ES-I3 (cell line): Measurements from ENCODE around the gene PLIN3.
"Not testable (repeated sequence)": the region's sequence is repeated elsewhere in the genome, so short reads cannot be mapped to it uniquely, and the experiment has no call there.

Experiments
- H3K36me3 ChIP-seq: 2 replicates; pipeline ENCODE4 v1.6.1; 2013; ENCODE audit warnings: mild to moderate bottlenecking, low read length, control low read depth, moderate library complexity; ENCODE audit not compliant: insufficient read depth
- H3K4me1 ChIP-seq: 2 replicates; pipeline ENCODE4 v1.6.1; 2013; ENCODE audit warnings: mild to moderate bottlenecking, control low read depth, low read length; ENCODE audit not compliant: insufficient read depth
- H3K9ac ChIP-seq: 2 replicates; pipeline ENCODE4 v1.6.1; 2013; ENCODE audit warnings: low read depth, mild to moderate bottlenecking, low read length, moderate library complexity
- H3K9me3 ChIP-seq: 2 replicates; pipeline ENCODE4 v1.6.1; 2013; ENCODE audit warnings: mild to moderate bottlenecking, low read length, moderate library complexity; ENCODE audit not compliant: control insufficient read depth, insufficient read depth

Gene PLIN3

DNA sequence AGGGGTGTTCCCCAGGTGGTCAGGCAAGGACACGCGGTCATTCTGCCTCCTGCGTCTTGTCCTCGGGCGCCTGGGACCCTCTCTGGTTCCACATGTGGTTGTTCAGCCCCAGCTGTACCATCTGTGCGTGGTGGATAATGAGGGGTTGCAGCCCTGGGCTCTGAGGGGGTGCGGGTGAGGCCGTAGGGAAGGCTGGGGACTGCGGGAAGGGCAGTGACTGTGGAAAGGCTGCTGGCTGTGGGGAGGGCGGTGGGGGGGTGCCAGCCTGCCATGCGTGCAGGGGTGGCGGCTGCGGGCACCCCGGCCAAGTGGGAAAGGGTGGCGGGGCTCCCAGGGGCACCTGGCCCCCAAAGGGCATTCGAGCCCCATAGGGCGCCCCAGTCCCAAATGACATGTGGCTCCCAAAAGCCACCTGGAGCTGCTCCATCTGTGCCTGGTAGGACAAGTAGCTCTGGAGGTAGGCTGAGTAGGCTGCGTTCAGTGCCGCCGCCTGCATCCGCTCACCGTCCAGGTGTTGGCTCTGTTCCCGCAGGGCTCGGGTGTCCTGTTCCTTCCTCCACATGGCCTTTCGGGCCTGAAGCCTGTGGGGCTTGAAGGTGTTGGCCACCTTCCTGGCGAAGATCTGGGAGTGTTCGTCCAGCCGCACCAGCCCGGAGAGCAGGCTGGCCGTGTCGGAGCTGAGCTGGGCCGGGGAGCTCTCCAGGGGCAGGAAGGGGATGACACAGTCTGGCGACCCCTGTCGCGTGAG, 51.1 kb downstream of the PLIN3 start:
- Histone ChIP-seq H3K9ac (no peak overlapping the region), H3K4me1 (no peaks in the 10 kb centered on the region), H3K9me3 (no peaks in the 10 kb centered on the region)

DNA sequence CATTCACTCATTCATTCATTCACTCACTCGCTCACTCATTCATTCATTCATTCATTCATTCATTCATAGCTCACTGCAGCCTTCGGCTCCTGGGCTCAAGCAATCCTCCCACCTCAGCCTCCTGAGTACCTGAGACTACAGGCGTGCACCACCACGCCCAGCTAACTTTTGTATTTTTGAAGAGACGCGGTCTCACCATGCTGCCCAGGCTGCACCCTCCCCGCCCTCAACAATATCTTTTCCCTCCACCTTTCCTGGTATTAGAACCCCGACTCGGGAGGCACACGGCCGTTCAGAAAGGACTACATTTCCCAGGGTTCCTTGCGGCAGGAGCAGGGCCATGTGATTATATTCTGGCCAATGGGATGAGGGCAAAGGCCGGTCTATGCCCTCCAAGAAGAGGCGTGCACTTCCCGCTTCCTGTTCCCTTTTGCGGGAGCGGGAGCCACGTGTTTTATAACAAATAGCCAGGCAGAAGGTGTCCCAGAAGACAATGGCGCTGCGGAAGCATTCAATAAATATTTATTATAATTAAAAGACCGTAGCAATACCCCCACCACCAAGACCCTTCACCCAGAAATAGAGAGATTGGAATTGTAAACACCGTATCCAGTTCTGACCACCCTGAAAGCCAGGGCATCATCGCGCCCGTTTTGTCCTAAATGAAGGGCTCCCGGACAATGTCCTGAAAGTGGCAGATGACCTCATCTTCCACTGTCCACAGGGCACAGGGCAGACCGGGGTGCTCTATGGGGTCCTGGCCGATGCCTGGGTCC, 51.9 kb downstream of the PLIN3 start:
- Histone ChIP-seq H3K9me3 (no peaks in the 10 kb centered on the region), H3K9ac (no peak overlapping the region; the same call in 1 of the 2 replicates), H3K36me3 (no peaks in the 10 kb centered on the region), H3K4me1 (no peaks in the 10 kb centered on the region)

More for the DNA sequence above, 51.1 kb downstream of the PLIN3 start:
- H3K36me3 ChIP-seq = no peaks in the 10 kb centered on the region

DNA sequence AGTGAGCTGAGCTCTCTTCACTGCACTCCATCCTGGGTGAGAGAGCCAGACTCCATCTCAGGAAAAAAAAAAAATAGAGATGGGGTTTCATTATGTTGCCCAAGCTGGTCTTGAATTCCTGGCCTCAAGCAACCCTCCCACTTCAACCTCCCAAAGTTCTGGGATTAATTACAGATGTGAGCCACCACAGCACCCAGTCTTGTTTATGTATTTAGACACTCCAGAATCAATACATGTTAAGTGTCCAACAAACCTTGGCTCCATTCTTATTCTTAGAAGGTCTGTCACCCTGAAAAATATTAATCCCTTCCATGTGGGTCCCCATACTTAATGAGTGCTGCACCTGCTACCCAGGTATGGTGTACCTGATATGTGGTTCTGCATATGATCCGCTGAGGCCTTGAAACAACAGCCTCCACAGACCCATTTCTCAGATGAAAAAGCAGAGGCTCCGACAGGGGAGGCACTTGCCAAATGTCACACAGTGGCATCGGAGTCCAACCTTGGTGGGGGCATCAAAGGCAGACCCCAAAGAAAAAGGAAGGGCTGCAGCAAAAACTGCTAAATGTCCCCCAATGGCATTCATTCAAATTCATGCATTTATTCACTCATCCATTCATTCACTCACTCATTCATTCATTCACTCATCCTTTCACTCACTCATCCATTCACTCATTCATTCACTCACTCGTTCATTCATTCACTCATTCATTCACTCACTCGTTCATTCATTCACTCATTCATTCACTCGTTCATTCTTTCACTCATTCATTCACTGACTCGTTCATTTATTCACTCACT, 52.6 kb downstream of the PLIN3 start:
- H3K36me3 ChIP-seq = no peaks in the 10 kb centered on the region
- H3K9me3 ChIP-seq = no peaks in the 10 kb centered on the region
- no peaks in the 10 kb centered on the region for H3K4me1 ChIP-seq
- no peak overlapping the region for H3K9ac ChIP-seq

DNA sequence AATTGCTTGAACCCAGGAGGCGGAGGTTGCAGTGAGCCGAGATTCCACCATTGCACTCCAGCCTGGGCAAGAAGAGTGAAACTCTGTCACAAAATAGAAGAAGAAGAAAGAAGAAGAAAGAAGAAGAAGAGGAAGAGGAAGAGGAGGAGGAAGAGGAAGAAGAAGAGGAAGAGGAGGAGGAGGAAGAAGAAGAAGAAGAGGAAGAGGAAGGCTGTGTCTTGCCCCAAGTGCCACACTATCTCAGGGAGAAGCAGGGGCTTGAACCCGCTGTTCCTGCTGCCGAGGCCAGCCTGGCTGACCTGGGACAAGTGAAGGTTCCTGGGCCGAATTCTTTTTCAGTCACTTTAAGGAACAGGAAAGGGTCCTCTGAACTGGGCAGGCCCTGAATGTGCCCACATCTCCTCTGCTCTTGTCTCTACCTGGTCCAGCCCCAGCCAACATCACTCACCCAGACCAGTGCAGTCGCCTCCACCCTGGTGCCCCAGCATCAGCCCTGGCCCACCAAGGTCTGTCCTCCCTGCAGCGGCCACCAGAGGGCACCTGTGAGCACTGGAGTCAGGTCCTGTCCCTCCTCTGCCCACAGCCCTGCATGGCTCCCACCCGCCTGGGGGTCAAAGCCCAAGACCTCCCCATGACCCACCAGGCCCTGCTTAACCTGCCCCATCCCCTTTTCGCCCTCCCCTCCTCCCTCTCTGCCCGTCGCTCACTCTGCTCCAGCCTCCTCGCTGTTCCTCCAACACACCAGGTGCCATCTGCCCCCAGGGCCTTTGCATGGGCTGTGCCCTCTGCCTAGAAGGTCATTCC, 55.9 kb downstream of the PLIN3 start:
- Histone ChIP-seq H3K9me3 (no peaks in the 10 kb centered on the region), H3K4me1 (no peaks in the 10 kb centered on the region), H3K9ac (no peak overlapping the region), H3K36me3 (no peaks in the 10 kb centered on the region)

GRCh38 chr19:4807188-4807587, 60.3 kb downstream of the PLIN3 start:
- H3K9me3 ChIP-seq = no peaks in the 10 kb centered on the region
- H3K4me1 ChIP-seq = no peaks in the 10 kb centered on the region
- no peaks in the 10 kb centered on the region for H3K36me3 ChIP-seq
- H3K9ac ChIP-seq = no peak overlapping the region

DNA sequence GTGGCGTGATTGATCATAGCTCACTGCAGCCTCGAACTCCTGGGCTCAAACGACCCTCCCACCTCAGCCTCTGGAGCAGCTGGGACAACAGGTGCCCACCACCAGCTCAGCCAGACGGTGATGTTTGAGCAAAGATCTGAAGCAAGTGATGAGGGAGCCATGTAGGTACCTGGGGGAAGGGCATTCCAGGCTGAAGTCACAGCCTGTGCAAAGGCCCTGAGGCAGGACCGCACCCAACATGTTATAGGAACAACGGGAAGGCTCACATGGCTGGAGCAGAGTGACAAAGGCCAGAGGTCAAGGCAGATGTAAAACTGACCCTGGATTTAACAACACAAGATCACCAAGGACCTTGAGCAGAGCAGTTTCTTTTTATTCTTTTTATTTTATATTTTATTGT, 61.1 kb downstream of the PLIN3 start:
- no peak overlapping the region for H3K9ac ChIP-seq
- no peaks in the 10 kb centered on the region for H3K4me1 ChIP-seq
- no peaks in the 10 kb centered on the region for H3K9me3 ChIP-seq
- no peaks in the 10 kb centered on the region for H3K36me3 ChIP-seq

DNA sequence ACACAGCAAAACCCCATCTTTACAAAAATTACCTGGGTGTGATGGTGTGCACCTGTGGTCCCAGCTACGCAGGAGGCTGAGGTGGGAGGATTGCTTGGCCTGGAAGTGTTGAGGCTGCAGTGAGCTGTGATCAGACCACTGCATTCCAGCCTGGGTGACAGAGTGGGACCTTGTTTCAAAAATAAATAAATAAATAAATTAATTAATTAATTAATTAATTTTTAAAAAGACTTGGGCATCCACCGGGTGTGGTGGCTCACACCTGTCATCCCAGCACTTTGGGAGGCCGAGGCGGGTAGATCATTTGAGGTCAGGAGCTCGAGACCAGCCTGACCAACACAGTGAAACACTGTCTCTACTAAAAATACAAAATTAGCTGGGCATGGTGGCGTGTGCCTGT, 62.3 kb downstream of the PLIN3 start:
- not testable (repeated sequence) for H3K36me3 ChIP-seq, H3K4me1 ChIP-seq, H3K9ac ChIP-seq, H3K9me3 ChIP-seq

- Histone ChIP-seq H3K4me1 (no peaks in the 10 kb centered on the region), H3K9me3 (no peaks in the 10 kb centered on the region), H3K9ac (no peak overlapping the region), H3K36me3 (no peaks in the 10 kb centered on the region)
Observed at GRCh38 chr19:4803736-4804695, 63.5 kb downstream of the PLIN3 start.

- no peaks in the 10 kb centered on the region for H3K4me1 ChIP-seq
- H3K9ac ChIP-seq = no peak overlapping the region
- H3K9me3 ChIP-seq = no peaks in the 10 kb centered on the region
- no peaks in the 10 kb centered on the region for H3K36me3 ChIP-seq
Observed at GRCh38 chr19:4802711-4803110, 64.8 kb downstream of the PLIN3 start.

GRCh38 chr19:4801085-4801619, 66.3 kb downstream of the PLIN3 start:
- no peaks in the 10 kb centered on the region for H3K9me3 ChIP-seq
- no peaks in the 10 kb centered on the region for H3K36me3 ChIP-seq
- H3K9ac ChIP-seq = no peak overlapping the region
- H3K4me1 ChIP-seq = no peaks in the 10 kb centered on the region

- Histone ChIP-seq H3K36me3 (no peaks in the 10 kb centered on the region), H3K9ac (no peak overlapping the region)
Observed at GRCh38 chr19:4800591-4801081, 66.8 kb downstream of the PLIN3 start.

DNA sequence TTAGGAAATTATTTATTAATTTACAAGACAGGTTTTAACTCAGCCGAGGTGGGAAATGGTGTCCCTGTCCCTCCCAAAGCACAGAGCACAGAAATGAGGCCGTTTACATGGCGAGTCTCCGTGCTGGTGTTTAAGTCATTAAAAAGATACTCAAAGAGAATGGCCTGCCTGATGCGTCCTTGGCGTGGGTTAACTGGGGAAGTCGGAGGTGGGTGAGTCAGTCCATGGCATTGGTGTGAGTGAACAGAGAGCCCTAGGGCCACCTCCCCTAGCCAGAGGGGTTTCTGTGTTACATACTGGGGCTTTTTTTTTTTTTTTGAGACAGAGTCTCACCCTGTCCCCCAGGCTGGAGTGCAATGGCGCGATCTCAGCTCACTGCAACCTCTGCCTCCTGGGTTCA, 72.1 kb downstream of the PLIN3 start:
- no peak overlapping the region for H3K9ac ChIP-seq
- no peaks in the 10 kb centered on the region for H3K9me3 ChIP-seq
- peaks cover 9% of the 10 kb centered on the region for H3K36me3 ChIP-seq
- H3K4me1 ChIP-seq = no peaks in the 10 kb centered on the region

More at GRCh38 chr19:4800591-4801081, 66.8 kb downstream of the PLIN3 start:
- Histone ChIP-seq H3K9me3 (no peaks in the 10 kb centered on the region), H3K4me1 (no peaks in the 10 kb centered on the region)

GRCh38 chr19:4794971-4795370, 72.5 kb downstream of the PLIN3 start:
- Histone ChIP-seq H3K9ac (no peak overlapping the region), H3K9me3 (no peaks in the 10 kb centered on the region)

More at GRCh38 chr19:4794971-4795370, 72.5 kb downstream of the PLIN3 start:
- H3K36me3 ChIP-seq = peaks cover 9% of the 10 kb centered on the region
- H3K4me1 ChIP-seq = no peaks in the 10 kb centered on the region
